Stimulated activated naive CD8-positive, alpha-beta T cell treated with anti-CD3 and anti-CD28 coated beads, Interleukin-15, amount 100 ng/mL, for 72 hours (primary cell): ENCODE measurements around the gene TBX5.

Source experiments
- ATAC-seq: fragments of 150-1000 bp; cut with Tn5 transposase; 2 replicates; pipeline ENCODE4 v1.10.0; 2021; ENCODE audit warnings: mild to moderate bottlenecking, moderate library complexity
- DNase-seq, 2 donors: peaks; one replicate each; pipeline ENCODE4 v3.0.0; 2021 to 2022
- H3K27ac Mint-ChIP-seq, 2 donors: one replicate each; pipeline ENCODE4 v1.8.0; 2022; ENCODE audit warnings: mild to moderate bottlenecking in 2 of 2, mixed read lengths in 2 of 2, moderate library complexity in 2 of 2
- H3K27me3 Mint-ChIP-seq: one replicate; pipeline ENCODE4 v1.8.0; 2022; ENCODE audit warnings: mixed read lengths
- H3K4me1 Mint-ChIP-seq: one replicate; pipeline ENCODE4 v1.8.0; 2022; ENCODE audit warnings: mild to moderate bottlenecking, mixed read lengths
- H3K4me3 Mint-ChIP-seq, 2 donors: one replicate each; pipeline ENCODE4 v1.8.0; 2022; ENCODE audit warnings: mild to moderate bottlenecking in 2 of 2, mixed read lengths in 2 of 2, moderate library complexity in 1 of 2
- H3K9me3 Mint-ChIP-seq, 2 donors: one replicate each; pipeline ENCODE4 v1.8.0; 2022; ENCODE audit warnings: mixed read lengths in 2 of 2

TBX5 gene

DNA sequence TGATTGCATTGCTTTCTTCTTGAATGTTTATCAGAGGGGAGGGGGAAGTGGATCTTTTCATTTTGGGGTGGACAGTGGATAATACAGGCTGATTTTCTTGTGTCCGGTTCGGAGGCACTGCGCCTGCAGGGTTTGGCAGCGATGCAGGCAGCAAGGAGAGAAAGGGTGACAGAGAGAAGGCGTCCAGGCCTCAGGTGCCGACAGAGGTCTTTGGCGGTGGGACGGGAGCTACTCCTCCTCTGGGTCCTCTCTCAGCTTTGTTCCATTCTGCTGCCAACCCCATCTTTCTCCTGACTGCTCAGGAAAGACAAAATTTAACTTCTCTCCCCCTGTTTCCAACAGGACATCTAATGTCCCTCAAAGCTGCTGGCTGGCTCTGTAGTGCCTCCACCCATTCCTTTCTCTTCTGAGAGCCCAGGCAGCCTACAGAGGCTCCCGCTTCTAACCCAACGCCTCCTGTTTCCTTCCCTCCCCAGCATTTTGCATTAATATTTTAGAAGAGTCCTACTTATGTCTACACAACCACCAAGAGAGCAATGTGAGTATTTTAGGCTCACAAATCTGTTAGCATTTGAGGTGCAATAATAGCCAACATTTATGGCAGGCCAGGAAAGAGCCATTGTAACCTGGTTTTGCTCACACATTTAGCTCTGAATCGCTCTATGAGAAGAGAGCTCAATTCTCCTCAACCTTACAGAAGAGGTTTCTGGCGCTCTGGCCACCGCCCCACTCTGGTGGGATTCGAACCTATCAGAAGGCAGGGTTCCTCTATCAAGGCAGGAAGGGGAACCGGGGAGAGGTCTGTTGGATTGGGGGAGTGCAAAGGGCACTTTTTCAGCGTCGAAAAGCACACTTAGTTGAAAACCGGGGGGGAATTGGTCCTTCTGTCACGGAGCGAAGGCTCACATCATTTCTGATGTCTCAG, 7.1 kb upstream of the TBX5 start:
- DNase-seq (no peak), ATAC-seq (no peak)
- Mint-ChIP-seq H3K9me3 (no peaks in the 10 kb centered on the region), H3K4me1 (peaks cover 24% of the 10 kb centered on the region), H3K27ac (no peak overlapping the region), H3K27me3 (peaks cover 100% of the 10 kb centered on the region), H3K4me3 (no peak overlapping the region)

DNA sequence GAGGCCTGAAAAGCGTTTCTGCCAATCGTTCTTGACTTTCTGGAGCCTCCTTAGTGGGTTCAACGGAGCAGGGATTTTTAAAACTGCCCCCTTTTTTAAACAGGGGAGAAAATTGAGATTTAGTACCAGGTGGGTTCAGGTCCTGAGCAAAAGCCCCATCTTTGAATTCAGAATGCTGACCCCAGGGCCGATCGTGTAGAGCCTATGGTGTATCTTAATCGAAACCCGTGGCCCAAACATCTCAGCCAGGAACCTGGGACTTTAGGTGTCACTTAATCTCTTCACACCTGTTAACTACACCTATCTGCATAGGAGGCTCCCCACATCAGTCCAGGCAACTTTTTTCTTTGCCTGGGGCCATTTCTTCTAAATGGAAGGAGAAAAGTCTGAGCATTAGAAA, 6.4 kb upstream of the TBX5 start:
- Mint-ChIP-seq H3K4me1 (peaks cover 24% of the 10 kb centered on the region), H3K9me3 (no peaks in the 10 kb centered on the region), H3K27me3 (peaks cover 100% of the 10 kb centered on the region), H3K27ac (no peak overlapping the region), H3K4me3 (no peak overlapping the region)
- no peak for DNase-seq
- no peak for ATAC-seq

DNA sequence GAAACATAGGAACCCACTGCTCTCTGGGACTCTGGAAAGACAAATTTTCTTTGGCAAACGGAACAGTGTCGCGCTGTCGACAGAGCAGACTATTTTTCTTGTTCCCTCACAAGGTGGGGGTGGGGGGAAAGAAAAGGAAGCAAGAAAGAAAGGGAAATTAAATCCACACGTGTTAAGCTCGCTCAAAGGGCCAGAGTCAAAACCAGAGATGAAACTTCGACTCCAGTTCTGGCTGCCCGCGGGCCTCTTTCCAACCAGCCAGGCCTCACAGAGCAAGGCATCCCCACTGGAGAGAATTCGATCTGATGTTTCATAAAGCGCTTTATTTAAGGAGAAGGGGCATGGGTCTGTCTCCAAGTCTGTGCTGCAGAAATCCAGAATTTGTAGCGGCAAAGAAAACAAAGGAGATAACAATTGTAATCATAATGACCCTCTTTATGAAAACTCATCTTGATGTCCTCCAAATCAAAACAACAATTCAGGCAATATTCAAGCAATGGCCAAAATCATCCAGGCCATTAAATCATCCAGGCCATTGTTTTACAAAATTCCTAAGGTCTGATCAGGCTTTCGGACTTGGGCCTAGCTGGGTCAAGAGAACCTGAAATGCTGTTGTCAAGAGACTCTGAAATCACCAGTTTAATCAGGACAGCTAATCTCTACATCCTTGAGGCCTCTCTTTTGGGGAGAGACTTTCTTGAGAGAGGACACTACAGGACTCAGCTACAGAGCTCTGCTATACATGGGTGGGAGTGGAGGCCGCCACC, 5.3 kb upstream of the TBX5 start:
- Mint-ChIP-seq H3K27ac (no peak overlapping the region), H3K4me3 (no peak overlapping the region), H3K4me1 (peaks cover 26% of the 10 kb centered on the region), H3K9me3 (no peaks in the 10 kb centered on the region), H3K27me3 (peaks cover 100% of the 10 kb centered on the region)
- no peak for ATAC-seq
- DNase-seq: no peak

DNA sequence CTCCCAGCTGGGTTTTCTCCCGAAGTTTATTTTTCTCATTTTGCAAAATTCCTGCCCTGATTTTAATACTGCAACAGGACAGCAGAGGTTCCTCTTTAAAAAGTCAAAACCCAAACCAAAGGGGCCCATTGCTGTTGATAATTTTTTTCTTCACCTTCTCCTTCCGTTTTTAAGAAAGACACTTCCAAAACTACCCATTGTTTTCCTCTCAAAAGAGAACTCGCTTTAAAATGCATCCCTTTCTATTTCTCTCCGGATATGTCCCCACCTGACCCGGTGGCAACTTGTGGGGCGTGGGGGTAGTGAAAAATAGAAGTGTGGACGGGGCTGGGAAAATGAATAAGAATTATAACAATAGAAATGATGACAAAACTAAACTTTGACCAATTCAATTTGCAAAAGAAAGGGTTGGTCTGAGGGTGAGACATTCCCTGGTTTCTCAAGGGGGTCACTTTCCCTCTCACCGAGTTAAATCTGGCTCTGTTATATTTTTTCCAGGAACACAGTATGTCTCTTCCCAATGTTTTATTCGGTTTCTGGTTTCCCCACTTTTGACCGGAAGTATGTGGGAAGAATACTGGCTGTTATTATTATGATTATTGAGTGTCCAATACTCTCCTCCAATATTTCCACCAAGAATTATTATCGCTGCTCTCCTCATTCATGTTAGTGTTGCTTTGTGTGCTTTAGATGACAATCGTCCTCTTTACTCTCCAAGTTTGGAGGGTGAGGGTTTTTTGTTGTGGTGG, 4.1 kb upstream of the TBX5 start:
- Mint-ChIP-seq H3K9me3 (no peaks in the 10 kb centered on the region), H3K27me3 (peaks cover 100% of the 10 kb centered on the region), H3K4me1 (peaks cover 35% of the 10 kb centered on the region), H3K4me3 (peak overlapping the region; percentile 57 to 76), H3K27ac (no peak overlapping the region)
- DNase-seq (no peak), ATAC-seq (no peak)

DNA sequence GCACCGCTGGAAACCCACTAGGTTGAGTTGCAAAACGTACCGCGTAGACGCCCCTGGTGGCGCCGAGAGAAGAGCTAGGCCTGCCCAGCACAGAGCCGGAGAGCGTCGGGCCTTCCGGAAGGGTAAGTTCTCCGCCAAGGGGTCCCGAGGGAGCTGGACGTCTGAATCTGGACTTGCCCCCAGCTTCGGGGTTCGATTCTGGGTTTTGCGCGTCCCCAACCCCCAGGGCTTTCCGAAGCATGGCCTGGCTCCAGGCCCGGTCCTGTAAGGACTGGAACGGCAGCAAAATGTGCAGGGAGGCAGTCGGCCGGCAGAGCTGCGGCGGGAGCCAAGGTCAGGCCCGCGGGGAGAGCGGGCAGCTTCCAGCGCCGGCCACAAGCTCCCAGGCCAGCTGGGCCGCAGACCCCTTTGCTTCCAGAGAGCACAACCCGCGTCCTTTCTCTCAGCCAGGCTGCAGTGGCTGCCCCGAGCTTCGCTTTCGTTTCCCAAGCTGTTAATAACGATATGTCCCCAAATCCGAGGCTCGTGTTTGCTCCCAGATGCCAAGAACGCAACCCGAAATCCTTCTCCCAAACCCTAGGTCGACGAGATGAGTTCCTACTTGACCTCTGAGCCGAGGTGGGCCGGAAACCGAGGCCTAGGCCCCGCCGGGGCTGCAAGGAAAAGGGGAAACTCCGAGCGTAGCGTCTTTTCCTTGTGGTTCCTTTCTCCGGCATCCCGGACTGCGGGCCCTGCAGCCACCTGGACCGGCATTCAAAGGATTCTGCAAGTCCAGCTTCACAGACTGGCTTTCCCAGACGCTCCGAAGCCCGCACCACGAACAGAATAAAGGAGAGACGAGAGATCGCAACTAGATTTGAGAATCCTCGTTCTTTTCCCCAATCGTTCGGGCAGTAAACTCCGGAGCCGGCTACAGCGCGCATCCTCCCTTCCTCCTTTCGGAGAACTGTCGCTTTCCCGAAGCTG, 3.2 kb upstream of the TBX5 start:
- no peaks in the 10 kb centered on the region for H3K9me3 Mint-ChIP-seq
- no peak for ATAC-seq
- peak overlapping the region in 1 of 2 donors; percentile 50 for H3K27ac Mint-ChIP-seq
- H3K4me1 Mint-ChIP-seq: peaks cover 35% of the 10 kb centered on the region
- H3K27me3 Mint-ChIP-seq: peaks cover 100% of the 10 kb centered on the region
- no peak for DNase-seq
- H3K4me3 Mint-ChIP-seq: peak overlapping the region; percentile 57 to 76

DNA sequence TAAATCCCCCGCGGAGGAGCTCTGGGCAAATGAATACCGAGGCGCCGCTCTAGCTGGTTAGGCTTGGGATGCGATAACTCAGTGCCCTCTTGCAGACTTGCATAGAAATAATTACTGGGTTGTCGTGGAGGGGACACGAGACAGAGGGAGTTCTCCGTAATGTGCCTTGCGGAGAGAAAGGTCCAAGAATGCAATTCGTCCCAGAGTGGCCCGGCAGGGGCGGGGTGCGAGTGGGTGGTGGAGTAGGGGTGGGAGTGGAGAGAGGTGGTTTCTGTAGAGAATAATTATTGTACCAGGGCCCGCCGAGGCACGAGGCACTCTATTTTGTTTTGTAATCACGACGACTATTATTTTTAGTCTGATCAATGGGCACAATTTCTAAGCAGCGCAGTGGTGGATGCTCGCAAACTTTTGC, 2.5 kb upstream of the TBX5 start:
- Mint-ChIP-seq H3K27me3 (peaks cover 100% of the 10 kb centered on the region), H3K27ac (peak overlapping the region in 1 of 2 donors; percentile 6), H3K4me3 (peak overlapping the region; percentile 41 to 76), H3K9me3 (no peaks in the 10 kb centered on the region), H3K4me1 (peaks cover 37% of the 10 kb centered on the region)
- ATAC-seq: no peak
- no peak for DNase-seq

DNA sequence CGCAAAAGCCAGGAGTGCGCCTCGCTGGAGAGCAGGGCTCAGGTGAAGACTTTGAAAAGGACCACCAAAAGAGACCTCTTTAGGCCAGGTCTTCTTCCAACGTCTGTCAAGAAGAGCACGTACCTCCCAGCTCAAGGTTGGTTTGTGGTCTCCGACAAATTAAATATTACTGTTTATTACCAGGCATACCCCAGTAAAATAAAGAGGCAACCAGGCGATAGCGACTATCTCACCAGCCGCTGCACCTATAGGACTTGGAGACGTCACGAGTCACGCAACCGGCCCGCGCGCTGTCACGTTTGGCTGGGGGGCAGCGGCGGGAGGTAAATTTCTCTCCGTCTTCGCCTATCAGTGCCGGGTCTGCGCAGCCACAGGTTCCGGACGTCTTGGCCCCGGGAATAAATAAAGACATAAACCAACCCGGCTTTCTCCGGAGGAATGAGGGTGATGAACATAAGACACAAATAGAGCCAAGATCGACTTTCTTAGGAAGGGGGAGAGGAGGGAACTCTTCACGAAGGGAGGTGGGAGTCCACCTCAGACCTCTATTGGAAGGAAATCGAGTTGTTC, 2.0 kb upstream of the TBX5 start:
- no peak for ATAC-seq
- Mint-ChIP-seq H3K27ac (no peak overlapping the region), H3K9me3 (no peaks in the 10 kb centered on the region), H3K4me3 (peak overlapping the region in 1 of 2 donors; percentile 23), H3K4me1 (peaks cover 42% of the 10 kb centered on the region), H3K27me3 (peaks cover 100% of the 10 kb centered on the region)
- DNase-seq: no peak

DNA sequence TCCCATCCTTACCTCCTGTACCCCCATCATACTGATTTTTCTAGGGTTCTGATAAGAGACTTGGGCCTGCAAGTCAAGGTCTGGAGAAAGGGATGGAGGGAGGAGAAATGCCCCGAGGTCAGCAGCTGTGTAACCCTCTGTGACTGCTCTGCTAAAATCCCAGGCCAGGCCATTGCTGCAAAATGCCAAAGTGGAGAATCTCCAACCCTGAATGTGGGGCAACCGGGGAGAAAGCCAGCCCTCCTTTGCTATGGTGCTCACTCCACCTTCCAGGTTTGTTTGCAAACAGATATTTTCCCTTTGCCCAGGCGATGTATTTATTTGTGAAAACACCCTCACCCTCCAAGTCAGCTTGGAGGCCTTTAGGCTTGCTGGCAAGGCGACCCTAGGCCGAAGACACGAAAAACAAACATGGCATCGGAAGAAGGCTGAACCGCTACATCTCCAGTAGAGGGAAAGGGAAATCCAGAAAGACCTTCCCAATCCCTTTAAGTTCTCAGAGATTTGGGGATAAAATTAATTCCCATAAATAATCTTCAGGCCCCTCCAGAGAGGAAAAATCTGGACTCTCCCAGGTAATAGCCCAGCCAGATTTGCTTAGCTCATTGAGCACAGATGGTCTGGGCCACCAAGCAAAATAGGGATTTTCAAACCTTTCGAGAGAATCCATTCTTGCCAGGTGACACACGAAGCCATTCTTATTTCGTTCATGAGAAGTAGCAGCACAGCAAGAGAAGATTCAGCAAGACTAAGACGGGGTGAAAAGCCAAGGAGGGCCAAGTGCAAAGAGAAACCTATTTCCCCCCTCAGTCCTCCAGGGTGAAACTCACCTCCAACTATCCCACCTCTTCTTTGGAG, 1.3 kb upstream of the TBX5 start:
- Mint-ChIP-seq H3K4me1 (peaks cover 42% of the 10 kb centered on the region), H3K27me3 (peaks cover 100% of the 10 kb centered on the region), H3K27ac (no peak overlapping the region), H3K4me3 (no peak overlapping the region), H3K9me3 (no peaks in the 10 kb centered on the region)
- DNase-seq (no peak), ATAC-seq (no peak)

DNA sequence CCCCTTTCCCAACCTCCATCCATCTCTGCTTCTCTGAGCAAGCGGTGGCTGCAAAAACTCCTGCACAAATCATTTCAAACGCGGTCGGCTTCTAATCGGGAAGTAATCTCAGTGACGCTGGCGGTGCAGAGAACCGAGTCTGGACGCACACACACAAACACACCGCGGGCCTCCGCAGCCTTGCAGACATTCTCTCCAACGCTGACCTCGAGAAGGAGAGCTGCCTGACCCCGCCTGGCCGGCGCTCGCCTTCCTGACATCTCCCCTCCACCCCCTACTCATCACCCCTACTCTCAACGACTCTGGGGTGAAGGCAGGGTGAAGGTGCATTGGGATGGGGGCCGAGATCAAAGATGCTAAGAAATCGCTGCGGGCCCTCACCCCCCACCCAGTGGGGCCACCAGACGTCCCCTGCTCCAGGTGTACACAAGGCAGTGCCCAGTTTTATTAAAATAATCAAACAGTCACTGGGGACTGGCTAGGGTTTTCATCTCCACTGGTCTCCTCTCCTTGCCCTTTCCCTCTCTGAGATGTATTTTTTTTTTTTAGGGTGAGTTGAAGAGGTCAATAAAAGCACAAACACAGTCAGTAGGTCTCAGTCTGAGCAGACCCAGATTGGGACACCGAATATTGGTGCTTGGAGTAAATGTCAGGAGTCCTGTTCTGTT, 506 bp upstream of the TBX5 start:
- Mint-ChIP-seq H3K4me3 (no peak overlapping the region), H3K27me3 (peaks cover 100% of the 10 kb centered on the region), H3K27ac (no peak overlapping the region), H3K9me3 (no peaks in the 10 kb centered on the region), H3K4me1 (peaks cover 39% of the 10 kb centered on the region)
- no peak for DNase-seq
- no peak for ATAC-seq

DNA sequence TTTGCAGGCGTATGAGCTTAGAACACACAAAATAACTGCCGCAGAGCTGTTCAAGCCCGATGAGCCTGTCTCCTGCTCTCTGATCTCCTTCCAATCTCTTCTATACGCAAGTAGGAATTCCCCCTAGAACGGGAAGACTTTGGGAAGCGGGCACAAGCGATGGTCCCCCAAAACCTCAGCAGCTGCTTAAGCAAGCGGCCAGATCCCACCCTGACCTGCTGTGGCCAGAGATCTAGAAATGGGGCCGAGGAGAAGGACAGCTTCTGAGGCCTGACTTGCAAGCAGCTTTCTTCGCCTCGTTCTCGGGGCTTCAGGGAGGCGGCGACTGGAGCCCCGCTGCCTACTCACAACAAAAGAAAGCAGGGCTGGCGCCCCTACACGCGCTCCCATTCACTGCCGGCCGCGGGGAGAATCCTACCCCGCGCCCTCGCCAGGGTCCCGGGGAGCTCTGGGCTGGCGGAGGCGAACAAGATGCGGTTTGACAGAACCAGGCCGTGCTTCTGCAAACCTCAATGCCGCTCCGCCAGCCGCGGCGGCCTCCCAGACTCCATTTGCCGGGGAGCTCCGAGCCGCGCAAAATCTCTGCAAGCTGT, 922 bp downstream of the TBX5 start:
- ATAC-seq (no peak), DNase-seq (no peak)
- H3K27me3 Mint-ChIP-seq: peaks cover 100% of the 10 kb centered on the region
- H3K9me3 Mint-ChIP-seq: no peaks in the 10 kb centered on the region
- H3K27ac Mint-ChIP-seq: no peak overlapping the region
- no peak overlapping the region for H3K4me3 Mint-ChIP-seq
- peaks cover 32% of the 10 kb centered on the region for H3K4me1 Mint-ChIP-seq

DNA sequence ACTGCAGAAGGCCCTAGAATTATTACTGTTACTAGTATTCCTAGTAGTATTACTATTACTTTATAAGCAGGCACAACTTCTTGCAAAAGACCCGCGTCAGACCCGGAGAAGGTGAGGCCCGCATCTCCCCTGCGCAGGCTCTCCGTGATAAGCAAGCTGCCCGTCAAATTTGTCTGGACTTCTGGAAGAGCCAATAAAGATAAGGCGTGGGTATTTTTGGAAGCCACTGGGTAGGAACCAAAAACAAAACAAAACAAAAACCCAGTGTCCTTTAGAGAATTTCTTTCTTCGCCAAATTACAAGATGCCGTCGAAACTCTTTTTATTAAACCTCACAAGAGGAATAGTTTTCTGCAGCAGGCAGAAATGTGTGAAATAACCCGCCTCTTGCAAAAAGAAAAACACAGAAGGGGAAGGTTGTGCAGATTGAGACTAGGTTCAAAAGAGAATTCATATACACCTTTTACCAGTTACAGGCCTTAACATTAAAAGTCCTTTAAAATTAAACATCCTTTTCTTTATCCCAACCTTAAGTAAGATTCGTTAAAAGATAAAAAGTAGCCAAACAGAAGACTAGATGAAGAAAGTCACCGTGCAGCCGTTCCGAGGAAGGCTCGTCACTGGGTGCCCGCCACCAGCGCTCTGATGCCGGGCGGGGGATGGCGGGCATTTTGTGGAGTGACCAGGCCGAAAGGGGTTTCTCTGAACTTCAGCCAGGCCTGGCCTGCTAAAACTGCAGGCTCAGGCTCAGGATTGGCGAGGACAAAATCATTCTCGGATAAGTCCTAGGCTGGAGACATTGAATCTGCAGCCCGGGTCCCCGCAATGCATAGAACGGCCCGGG, 1.6 kb downstream of the TBX5 start:
- Mint-ChIP-seq H3K4me3 (no peak overlapping the region), H3K4me1 (peaks cover 26% of the 10 kb centered on the region), H3K27ac (peak overlapping the region in 1 of 2 donors; percentile 12), H3K27me3 (peaks cover 100% of the 10 kb centered on the region), H3K9me3 (no peaks in the 10 kb centered on the region)
- no peak for ATAC-seq
- DNase-seq: no peak

DNA sequence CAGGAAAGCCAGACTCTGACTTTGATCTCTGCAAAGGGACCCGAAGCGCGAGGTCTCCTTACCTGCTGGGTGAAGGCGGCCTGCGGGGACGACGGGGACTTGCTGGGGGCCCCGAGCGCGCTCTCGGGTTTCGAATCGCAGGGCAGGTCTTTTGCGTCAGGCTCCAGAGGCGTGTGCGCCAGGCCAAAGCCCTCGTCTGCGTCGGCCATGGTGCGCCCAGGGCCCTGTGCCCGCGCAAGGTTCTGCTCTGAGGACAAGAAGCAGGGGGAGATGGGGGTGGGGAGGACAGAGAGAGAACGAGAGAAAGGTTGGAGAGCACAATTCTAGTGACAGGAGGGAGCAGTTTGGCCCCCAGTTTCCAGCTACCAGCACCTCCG, 2.3 kb downstream of the TBX5 start:
- no peak for DNase-seq
- no peak overlapping the region for H3K27ac Mint-ChIP-seq

More for the DNA sequence above, 2.3 kb downstream of the TBX5 start:
- H3K4me1 Mint-ChIP-seq: peaks cover 20% of the 10 kb centered on the region
- H3K9me3 Mint-ChIP-seq: no peaks in the 10 kb centered on the region
- ATAC-seq: no peak
- peaks cover 100% of the 10 kb centered on the region for H3K27me3 Mint-ChIP-seq
- H3K4me3 Mint-ChIP-seq: no peak overlapping the region
